ENCODE results near the gene UFD1. TPM values are rescaled to one million over a fixed set of nuclear protein-coding genes. Genes with fewer than 3 reads are reported as not detected.

UFD1 gene
- polyA plus RNA-seq, 3 donors: 57.0 to 82.5 (median 68.5) TPM

DNA sequence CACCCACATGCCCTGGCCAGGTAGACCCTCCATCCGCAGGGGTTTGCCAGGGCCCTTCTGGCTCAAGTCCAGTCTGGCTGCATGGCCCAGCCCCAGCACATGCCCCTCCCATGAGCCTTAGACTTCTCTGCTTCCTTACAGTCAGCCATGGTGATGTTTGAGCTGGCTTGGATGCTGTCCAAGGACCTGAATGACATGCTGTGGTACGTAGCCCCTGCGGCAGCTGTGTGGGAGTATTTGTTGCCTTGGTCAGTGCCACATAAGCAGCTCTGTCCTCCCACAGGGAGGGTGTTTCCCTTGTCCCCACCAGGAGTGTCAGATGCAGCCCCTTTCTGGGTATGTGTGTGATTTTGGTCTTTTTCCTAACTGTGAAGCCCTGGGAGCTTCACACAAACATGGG, 18.3 kb upstream of the UFD1 start:
- Mint-ChIP-seq H3K27me3 (ENCODE audit: low read depth in 3 of 3) (no peaks in the 10 kb centered on the region), H3K36me3 (peaks cover 13 to 56% of the 10 kb centered on the region in 2 donors), H3K4me3 (no peak overlapping the region), H3K9me3 (no peaks in the 10 kb centered on the region), H3K27ac (peak overlapping the region in 1 of 7 donors; percentile 31), H3K4me1 (no peaks in the 10 kb centered on the region)
- no peak overlapping the region for H3K27ac ChIP-seq (ENCODE audit: low read depth in 1 of 2, low read length in 2 of 2)
- DNase-seq: no peak
- no peaks in the 10 kb centered on the region for H3K4me1 ChIP-seq (ENCODE audit: control insufficient read depth in 1 of 2, insufficient read depth in 2 of 2, low read length in 2 of 2)
- H2AFZ ChIP-seq (ENCODE audit: insufficient read depth, low read depth, low read length, poor library complexity, severe bottlenecking): no peak overlapping the region
- H3K9me3 ChIP-seq (replicated peaks in 1 of 2; ENCODE audit: control insufficient read depth in 1 of 2, insufficient read depth in 1 of 2, low read length in 2 of 2): no peaks in the 10 kb centered on the region
- 50% methylated on average over 1 of the region's 3 CpGs for WGBS (ENCODE audit: insufficient coverage)
- no peaks in the 10 kb centered on the region for H3K79me2 ChIP-seq (ENCODE audit: insufficient read depth, low read length)
- H3K4me2 ChIP-seq (replicated peaks; ENCODE audit: extremely low read depth, low read length, poor library complexity, severe bottlenecking): no peak overlapping the region
- no peaks in the 10 kb centered on the region for H4K20me1 ChIP-seq (ENCODE audit: insufficient read depth, low read length)
- intact Hi-C loops (cut with micrococcal nuclease): loop anchor here in 1 of 2 donors (10.0 kb wide), 1 partner anchor 138 kb away; no protein-coding TSS in a partner anchor
- H3K27me3 ChIP-seq (ENCODE audit: control insufficient read depth in 2 of 2, insufficient read depth in 2 of 2, low read length in 2 of 2): no peaks in the 10 kb centered on the region
- TF ChIP-seq, protein P1, sequence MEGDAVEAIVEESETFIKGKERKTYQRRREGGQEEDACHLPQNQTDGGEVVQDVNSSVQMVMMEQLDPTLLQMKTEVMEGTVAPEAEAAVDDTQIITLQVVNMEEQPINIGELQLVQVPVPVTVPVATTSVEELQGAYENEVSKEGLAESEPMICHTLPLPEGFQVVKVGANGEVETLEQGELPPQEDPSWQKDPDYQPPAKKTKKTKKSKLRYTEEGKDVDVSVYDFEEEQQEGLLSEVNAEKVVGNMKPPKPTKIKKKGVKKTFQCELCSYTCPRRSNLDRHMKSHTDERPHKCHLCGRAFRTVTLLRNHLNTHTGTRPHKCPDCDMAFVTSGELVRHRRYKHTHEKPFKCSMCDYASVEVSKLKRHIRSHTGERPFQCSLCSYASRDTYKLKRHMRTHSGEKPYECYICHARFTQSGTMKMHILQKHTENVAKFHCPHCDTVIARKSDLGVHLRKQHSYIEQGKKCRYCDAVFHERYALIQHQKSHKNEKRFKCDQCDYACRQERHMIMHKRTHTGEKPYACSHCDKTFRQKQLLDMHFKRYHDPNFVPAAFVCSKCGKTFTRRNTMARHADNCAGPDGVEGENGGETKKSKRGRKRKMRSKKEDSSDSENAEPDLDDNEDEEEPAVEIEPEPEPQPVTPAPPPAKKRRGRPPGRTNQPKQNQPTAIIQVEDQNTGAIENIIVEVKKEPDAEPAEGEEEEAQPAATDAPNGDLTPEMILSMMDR (IDR thresholded peaks at IDR 0.05): no peak
- no peak overlapping the region for H3K4me3 ChIP-seq (replicated peaks in 1 of 3; ENCODE audit: low read depth in 2 of 3, low read length in 3 of 3)
- H3K9ac ChIP-seq (ENCODE audit: insufficient read depth, low read length, poor library complexity, severe bottlenecking): no peak overlapping the region
- H3K36me3 ChIP-seq (replicated peaks in 1 of 2; ENCODE audit: control insufficient read depth in 1 of 2, insufficient read depth in 2 of 2, low read length in 2 of 2): peaks cover 21 to 61% of the 10 kb centered on the region in 2 donors

- Mint-ChIP-seq H3K27me3 (ENCODE audit: low read depth in 3 of 3) (no peaks in the 10 kb centered on the region), H3K4me1 (no peaks in the 10 kb centered on the region), H3K36me3 (peaks cover 15 to 65% of the 10 kb centered on the region in 2 donors), H3K9me3 (no peaks in the 10 kb centered on the region), H3K27ac (no peak overlapping the region), H3K4me3 (no peak overlapping the region)
- no peak overlapping the region for H2AFZ ChIP-seq (ENCODE audit: insufficient read depth, low read depth, low read length, poor library complexity, severe bottlenecking)
- H3K9me3 ChIP-seq (replicated peaks in 1 of 2; ENCODE audit: control insufficient read depth in 1 of 2, insufficient read depth in 1 of 2, low read length in 2 of 2): no peaks in the 10 kb centered on the region
- H3K36me3 ChIP-seq (replicated peaks in 1 of 2; ENCODE audit: control insufficient read depth in 1 of 2, insufficient read depth in 2 of 2, low read length in 2 of 2): peaks cover 21 to 61% of the 10 kb centered on the region in 2 donors
- no peaks in the 10 kb centered on the region for H4K20me1 ChIP-seq (ENCODE audit: insufficient read depth, low read length)
- H3K4me3 ChIP-seq (replicated peaks in 1 of 3; ENCODE audit: low read depth in 2 of 3, low read length in 3 of 3): no peak overlapping the region
- intact Hi-C loops (cut with micrococcal nuclease): loop anchor here in 1 of 2 donors (10.0 kb wide), 1 partner anchor 139 kb away; no protein-coding TSS in a partner anchor
- H3K4me1 ChIP-seq (ENCODE audit: control insufficient read depth in 1 of 2, insufficient read depth in 2 of 2, low read length in 2 of 2): no peaks in the 10 kb centered on the region
- no peak for DNase-seq
- H3K9ac ChIP-seq (ENCODE audit: insufficient read depth, low read length, poor library complexity, severe bottlenecking): no peak overlapping the region
- H3K27ac ChIP-seq (ENCODE audit: low read depth in 1 of 2, low read length in 2 of 2): no peak overlapping the region
- H3K27me3 ChIP-seq (ENCODE audit: control insufficient read depth in 2 of 2, insufficient read depth in 2 of 2, low read length in 2 of 2): no peaks in the 10 kb centered on the region
- no CpG with 5 or more reads among the region's 3 CpGs for WGBS (ENCODE audit: insufficient coverage)
- H3K4me2 ChIP-seq (replicated peaks; ENCODE audit: extremely low read depth, low read length, poor library complexity, severe bottlenecking): no peak overlapping the region
- no peaks in the 10 kb centered on the region for H3K79me2 ChIP-seq (ENCODE audit: insufficient read depth, low read length)
- TF ChIP-seq, protein P1 (IDR thresholded peaks at IDR 0.05): no peak
Observed at GRCh38 chr22:19496324-19496630, 17.3 kb upstream of the UFD1 start.

Data from CD14-positive monocyte (primary cell).